Stomach (tissue), 9 donors: ENCODE results near the gene MED15. TPM values are rescaled to one million over a fixed set of nuclear protein-coding genes. Genes with fewer than 3 reads are reported as not detected.
"Not testable (repeated sequence)": the region's sequence is repeated elsewhere in the genome, so short reads cannot be mapped to it uniquely, and the experiment has no call there.

ENCODE experiments used
- DNase-seq, 2 donors: peaks; one replicate each; pipeline versions ENCODE4 v3.0.0 to v3.0.0-alpha.2; 2013 to 2019
- H3K27ac ChIP-seq, 5 donors: fragments of 200-600 bp in 4 of 5; sonication (generic) in 4 of 5; one replicate each; pipeline ENCODE4 v1.5.1; 2013 to 2019; ENCODE audit warnings: mild to moderate bottlenecking in 1 of 5, moderate library complexity in 1 of 5
- H3K27me3 ChIP-seq, 3 donors: fragments of 200-600 bp; sonication (generic); one replicate each; pipeline ENCODE4 v1.5.1; 2017 to 2019; ENCODE audit warnings: mixed run types in 1 of 3
- H3K36me3 ChIP-seq, 4 donors: fragments of 200-600 bp; sonication (generic); 1 replicate in 3 of 4; 2 replicates in 1 of 4; pipeline ENCODE4 v1.5.1; 2016 to 2019
- H3K4me1 ChIP-seq, 4 donors: fragments of 200-600 bp; sonication (generic); one replicate each; pipeline ENCODE4 v1.5.1; 2016 to 2019
- H3K4me3 ChIP-seq, 4 donors: fragments of 200-600 bp; sonication (generic) in 3 of 4; one replicate each; pipeline ENCODE4 v1.5.1; 2016 to 2019; ENCODE audit warnings: mild to moderate bottlenecking in 1 of 4
- H3K9me3 ChIP-seq, 4 donors: fragments of 200-600 bp; sonication (generic); one replicate each; pipeline ENCODE4 v1.5.1; 2016 to 2019
- CTCF ChIP-seq, 7 experiments: fragments of 450-650 bp in 4 of 7; fragments of 200-600 bp in 3 of 7; sonication (generic) in 3 of 7; IDR thresholded peaks; one replicate each; pipeline ENCODE4 v1.5.1; 2016 to 2019; ENCODE audit warnings: antibody characterized with exemption in 7 of 7, control low read depth in 2 of 7, mild to moderate bottlenecking in 1 of 7
- EP300 ChIP-seq: sonication (generic); formaldehyde crosslinking; IDR thresholded peaks from one replicate; pipeline ENCODE4 v1.6.1; 2017; ENCODE audit warnings: antibody characterized with exemption
- POLR2A ChIP-seq, 4 donors: fragments of 450-650 bp; IDR thresholded peaks; one replicate each; pipeline ENCODE4 v1.6.1; 2016; ENCODE audit warnings: antibody characterized with exemption in 4 of 4, control low read depth in 2 of 4, mild to moderate bottlenecking in 1 of 4, moderate library complexity in 1 of 4
- POLR2AphosphoS5 ChIP-seq, 3 donors: sonication (generic); formaldehyde crosslinking; IDR thresholded peaks; one replicate each; pipeline ENCODE4 v1.6.1; 2016; ENCODE audit warnings: antibody characterized with exemption in 3 of 3
- WGBS, 5 donors: extraction: QIAGEN DNeasy Blood & Tissue Kit in 3 of 5; methylation state at CpG; one replicate each; pipeline versions ENCODE4 v1.1.5 to v1.1.7; 2013 to 2018; 5-methylcytosine and 5-hydroxymethylcytosine counted together
- intact Hi-C: fragments of 100-400 bp; cut with DNase I; formaldehyde crosslinking; loops from one replicate; pipeline ENCODE4 v1.15.1; 2023; ENCODE audit warnings: low total_unique reads
- polyA plus RNA-seq, 3 donors: library from polyadenylated mRNA; stranded (reverse); fragments of 200-250 nt; gene quantifications; one replicate each; pipeline ENCODE4 v1.2.3, GENCODE V29; 2013
- total RNA-seq, 5 donors: library from RNA; depleted of rRNA; stranded (reverse); fragments of >200 nt; gene quantifications; one replicate each; pipeline versions ENCODE4 v1.1.0 to v1.2.3, GENCODE V29; 2014 to 2016
- donor health status: healthy with polysubstance abuse.
- donor health status: Bipolar disorder and iron deficiency.
- donor health status: healthy.

Gene MED15
- total and polyA plus RNA-seq, 8 donors = 28.3 to 289 (median 69.6) TPM

GRCh38 chr22:20618488-20618887, 111.1 kb downstream of the MED15 start:
- H3K36me3 ChIP-seq = no peaks in the 10 kb centered on the region
- H3K4me1 ChIP-seq = no peaks in the 10 kb centered on the region
- TF ChIP-seq EP300 (no peak), POLR2A (IDR thresholded peaks at IDR 0.05) (no peak), POLR2AphosphoS5 (IDR thresholded peaks at IDR 0.05) (no peak), CTCF (IDR thresholded peaks at IDR 0.05) (no peak)
- H3K27ac ChIP-seq = no peak overlapping the region
- intact Hi-C loops = no loop called here
- 70 to 89% (median 75%) methylated on average over 3 to 4 of the region's 4 CpGs for WGBS, 5 donors
- no peak overlapping the region for H3K4me3 ChIP-seq
- DNase-seq = no peak
- no peaks in the 10 kb centered on the region for H3K27me3 ChIP-seq
- H3K9me3 ChIP-seq = no peaks in the 10 kb centered on the region

- no peak for DNase-seq
- Histone ChIP-seq H3K4me3 (no peak overlapping the region), H3K27ac (no peak overlapping the region), H3K36me3 (no peaks in the 10 kb centered on the region), H3K4me1 (no peaks in the 10 kb centered on the region), H3K27me3 (no peaks in the 10 kb centered on the region), H3K9me3 (no peaks in the 10 kb centered on the region)
- TF ChIP-seq EP300 (no peak), POLR2AphosphoS5 (IDR thresholded peaks at IDR 0.05) (no peak), POLR2A (IDR thresholded peaks at IDR 0.05) (no peak), CTCF (IDR thresholded peaks at IDR 0.05) (no peak)
- intact Hi-C loops = no loop called here
- whole genome bisulfite sequencing, 5 donors = 86 to 94% (median 92%) methylated on average over 8 of the region's 8 CpGs
These were observed 111.9 kb downstream of the MED15 start for GRCh38 chr22:20619045-20619892.

GRCh38 chr22:20619893-20620194, 112.4 kb downstream of the MED15 start:
- H3K9me3 ChIP-seq, H3K27me3 ChIP-seq, H3K4me1 ChIP-seq, H3K4me3 ChIP-seq, DNase-seq, H3K36me3 ChIP-seq, H3K27ac ChIP-seq, intact Hi-C loops: not testable (repeated sequence)
- 95 to 100% (median 100%) methylated on average over 1 of the region's 1 CpG for WGBS, 5 donors

GRCh38 chr22:20621162-20621561, 113.8 kb downstream of the MED15 start:
- no peaks in the 10 kb centered on the region for H3K4me1 ChIP-seq
- H3K4me3 ChIP-seq = no peak overlapping the region
- H3K27me3 ChIP-seq = no peaks in the 10 kb centered on the region
- DNase-seq = no peak
- H3K36me3 ChIP-seq = no peaks in the 10 kb centered on the region
- WGBS, 5 donors = 70 to 100% (median 82%) methylated on average over 1 of the region's 1 CpG
- H3K27ac ChIP-seq = no peak overlapping the region
- intact Hi-C loops = no loop called here
- no peak for TF ChIP-seq POLR2AphosphoS5 (IDR thresholded peaks at IDR 0.05)
- TF ChIP-seq CTCF (IDR thresholded peaks at IDR 0.05) = no peak
- TF ChIP-seq POLR2A (IDR thresholded peaks at IDR 0.05) = no peak
- no peak for TF ChIP-seq EP300
- no peaks in the 10 kb centered on the region for H3K9me3 ChIP-seq

- no peaks in the 10 kb centered on the region for H3K4me1 ChIP-seq
- H3K4me3 ChIP-seq = no peak overlapping the region
- intact Hi-C loops = no loop called here
- no peak overlapping the region for H3K27ac ChIP-seq
- DNase-seq = no peak
- H3K9me3 ChIP-seq = no peaks in the 10 kb centered on the region
- 75 to 91% (median 87%) methylated on average over 13 of the region's 13 CpGs for WGBS, 5 donors
- H3K27me3 ChIP-seq = no peaks in the 10 kb centered on the region
- H3K36me3 ChIP-seq = no peaks in the 10 kb centered on the region
- TF ChIP-seq POLR2AphosphoS5 (IDR thresholded peaks at IDR 0.05) = no peak
- TF ChIP-seq POLR2A (IDR thresholded peaks at IDR 0.05) = no peak
- no peak for TF ChIP-seq EP300
- TF ChIP-seq CTCF (IDR thresholded peaks at IDR 0.05) = no peak
These were observed 115.4 kb downstream of the MED15 start for GRCh38 chr22:20622650-20623339.
